ENCODE measurements around the gene KBTBD3.

- TF ChIP-seq CTCF (IDR thresholded peaks at IDR 0.05) (no peak), POLR2A (IDR thresholded peaks at IDR 0.05) (no peak)
These were observed 54.3 kb downstream of the KBTBD3 start for GRCh38 chr11:106022795-106023275.
